ENCODE results near the gene KIZ. TPM values are rescaled to one million over a fixed set of nuclear protein-coding genes. Genes with fewer than 3 reads are reported as not detected.

KIZ gene
- total and polyA plus RNA-seq, 12 donors: 8.3 to 38.2 (median 26.5) TPM

- H3K27me3 ChIP-seq: no peaks in the 10 kb centered on the region
- H3K36me3 ChIP-seq: peaks cover 0 to 19% (median 0%) of the 10 kb centered on the region in 9 donors
- intact Hi-C loops (cut with DNase I): no loop called here
- H3K9me3 ChIP-seq: no peaks in the 10 kb centered on the region
- H3K27ac ChIP-seq: no peak overlapping the region
- H3K4me1 ChIP-seq: no peaks in the 10 kb centered on the region
- TF ChIP-seq CTCF (IDR thresholded peaks at IDR 0.05): no peak
- ATAC-seq (no peak), DNase-seq (no peak)
- H3K4me3 ChIP-seq: no peak overlapping the region
- WGBS, 2 donors: 85 to 96% methylated on average over 2 of the region's 2 CpGs
Observed at GRCh38 chr20:21154692-21155091, 28.8 kb downstream of the KIZ start.

GRCh38 chr20:21155268-21155667 lies 29.4 kb downstream of the KIZ start:
- 98 to 99% methylated on average over 5 of the region's 5 CpGs for WGBS, 2 donors
- no peaks in the 10 kb centered on the region for H3K27me3 ChIP-seq
- intact Hi-C loops (cut with DNase I): no loop called here

GRCh38 chr20:21156266-21156665 lies 30.4 kb downstream of the KIZ start:
- ATAC-seq (no peak), DNase-seq (no peak)
- H3K4me3 ChIP-seq: no peak overlapping the region
- peaks cover 0 to 10% (median 0%) of the 10 kb centered on the region in 9 donors for H3K36me3 ChIP-seq
- no peak for TF ChIP-seq CTCF (IDR thresholded peaks at IDR 0.05)
- WGBS, 2 donors: 44 to 54% methylated on average over 1 of the region's 1 CpG
- intact Hi-C loops (cut with DNase I): no loop called here
- H3K9me3 ChIP-seq: peaks cover 0 to 6% (median 0%) of the 10 kb centered on the region in 11 donors
- H3K27ac ChIP-seq: no peak overlapping the region
- H3K27me3 ChIP-seq: no peaks in the 10 kb centered on the region
- H3K4me1 ChIP-seq: no peaks in the 10 kb centered on the region

More at GRCh38 chr20:21155268-21155667, 29.4 kb downstream of the KIZ start:
- H3K9me3 ChIP-seq: no peaks in the 10 kb centered on the region
- peaks cover 0 to 16% (median 0%) of the 10 kb centered on the region in 9 donors for H3K36me3 ChIP-seq
- H3K4me1 ChIP-seq: no peaks in the 10 kb centered on the region
- no peak overlapping the region for H3K27ac ChIP-seq
- no peak overlapping the region for H3K4me3 ChIP-seq
- no peak for ATAC-seq
- no peak for TF ChIP-seq CTCF (IDR thresholded peaks at IDR 0.05)
- no peak for DNase-seq

- peaks cover 0 to 14% (median 0%) of the 10 kb centered on the region in 9 donors for H3K36me3 ChIP-seq
- H3K4me1 ChIP-seq: no peaks in the 10 kb centered on the region
- no peaks in the 10 kb centered on the region for H3K27me3 ChIP-seq
- DNase-seq: no peak
- H3K27ac ChIP-seq: no peak overlapping the region
- WGBS, 2 donors: 94 to 95% methylated on average over 4 of the region's 4 CpGs
- no peak overlapping the region for H3K4me3 ChIP-seq
- no peak for ATAC-seq
- intact Hi-C loops (cut with DNase I): no loop called here
- TF ChIP-seq CTCF (IDR thresholded peaks at IDR 0.05): no peak
- peaks cover 0 to 6% (median 0%) of the 10 kb centered on the region in 11 donors for H3K9me3 ChIP-seq
Observed at GRCh38 chr20:21157006-21157405, 31.1 kb downstream of the KIZ start.
